Karpas-422 (cell line): ENCODE measurements around the gene B3GALT5. TPM values are rescaled to one million over a fixed set of nuclear protein-coding genes. Genes with fewer than 3 reads are reported as not detected.

Experiments used
- DNase-seq: peaks from one replicate; pipeline ENCODE4 v3.0.0-alpha.2; 2015
- H2AFZ ChIP-seq: fragments of 200-600 bp; sonication (generic); 2 replicates; pipeline ENCODE4 v1.6.1; 2014; ENCODE audit warnings: antibody characterized with exemption, low read length, mixed read lengths
- H3K27ac ChIP-seq: fragments of 200-600 bp; sonication (generic); 2 replicates; pipeline ENCODE4 v1.5.1; 2014; ENCODE audit warnings: mild to moderate bottlenecking, low read length, moderate library complexity
- H3K27me3 ChIP-seq: fragments of 200-600 bp; sonication (generic); 2 replicates; pipeline ENCODE4 v1.6.1; 2014; ENCODE audit warnings: low read length, mixed read lengths
- H3K36me3 ChIP-seq: fragments of 200-600 bp; sonication (generic); 2 replicates; pipeline ENCODE4 v1.6.1; 2014; ENCODE audit warnings: low read length, mixed read lengths; ENCODE audit not compliant: insufficient read depth
- H3K4me1 ChIP-seq: fragments of 200-600 bp; sonication (generic); 2 replicates; pipeline ENCODE4 v1.6.1; 2014; ENCODE audit warnings: mild to moderate bottlenecking, low read length, mixed read lengths
- H3K4me2 ChIP-seq: fragments of 200-600 bp; sonication (generic); 2 replicates; pipeline ENCODE4 v1.6.1; 2014; ENCODE audit warnings: low read length, low read depth, mild to moderate bottlenecking; ENCODE audit not compliant: poor library complexity, severe bottlenecking
- H3K4me3 ChIP-seq: fragments of 200-600 bp; sonication (generic); 2 replicates; pipeline ENCODE4 v1.5.1; 2014; ENCODE audit warnings: mild to moderate bottlenecking, antibody characterized with exemption, low read length, mixed read lengths
- H3K79me2 ChIP-seq: fragments of 200-600 bp; sonication (generic); 2 replicates; pipeline ENCODE4 v1.6.1; 2014; ENCODE audit warnings: mild to moderate bottlenecking, low read length, mixed read lengths
- H3K9ac ChIP-seq: fragments of 200-600 bp; sonication (generic); 2 replicates; pipeline ENCODE4 v1.6.0; 2014; ENCODE audit warnings: low read length
- H3K9me2 ChIP-seq: fragments of 200-600 bp; sonication (generic), shearing (Covaris generic); replicated peaks from 2 replicates; pipeline ENCODE4 v1.6.0; 2014; ENCODE audit warnings: mild to moderate bottlenecking, low read length, moderate library complexity; ENCODE audit not compliant: insufficient read depth
- H3K9me3 ChIP-seq: fragments of 300-700, 200-600 bp; sonication (generic); 2 replicates; pipeline ENCODE4 v1.6.1; 2014; ENCODE audit warnings: low read length, mixed read lengths
- H4K20me1 ChIP-seq: fragments of 200-600 bp; sonication (generic); 2 replicates; pipeline ENCODE4 v1.6.1; 2014; ENCODE audit warnings: mild to moderate bottlenecking, antibody characterized with exemption, low read length, low read depth; ENCODE audit not compliant: insufficient read depth
- total RNA-seq: library from RNA; depleted of rRNA; stranded (reverse); fragments of >200 nt; shearing (Covaris generic); gene quantifications from 2 replicates; pipeline ENCODE4 v1.2.3, GENCODE V29; 2014; ENCODE audit warnings: low replicate concordance

Gene B3GALT5
- total RNA-seq, 1 experiment from 2014 or later = not detected

- no peaks in the 10 kb centered on the region for H3K9me2 ChIP-seq
- H4K20me1 ChIP-seq = no peaks in the 10 kb centered on the region
- H3K9ac ChIP-seq = no peak overlapping the region
- H3K27me3 ChIP-seq = no peaks in the 10 kb centered on the region
- H3K36me3 ChIP-seq = no peaks in the 10 kb centered on the region
- no peak for DNase-seq
- H3K27ac ChIP-seq = no peak overlapping the region
- no peaks in the 10 kb centered on the region for H3K4me1 ChIP-seq
- no peak overlapping the region for H2AFZ ChIP-seq
- H3K79me2 ChIP-seq = no peaks in the 10 kb centered on the region
- H3K4me3 ChIP-seq = no peak overlapping the region
- no peaks in the 10 kb centered on the region for H3K9me3 ChIP-seq
- H3K4me2 ChIP-seq = no peak overlapping the region
Observed at GRCh38 chr21:39632796-39633442, 20.2 kb downstream of the B3GALT5 start.

GRCh38 chr21:39633770-39634181 is 21.0 kb downstream of the B3GALT5 start:
- Histone ChIP-seq H3K79me2 (no peaks in the 10 kb centered on the region), H4K20me1 (no peaks in the 10 kb centered on the region), H2AFZ (no peak overlapping the region), H3K9ac (no peak overlapping the region), H3K4me2 (no peak overlapping the region), H3K27ac (no peak overlapping the region), H3K27me3 (no peaks in the 10 kb centered on the region), H3K9me3 (no peaks in the 10 kb centered on the region), H3K4me1 (no peaks in the 10 kb centered on the region), H3K4me3 (no peak overlapping the region), H3K36me3 (no peaks in the 10 kb centered on the region), H3K9me2 (no peaks in the 10 kb centered on the region)
- no peak for DNase-seq

GRCh38 chr21:39634507-39634906 is 21.8 kb downstream of the B3GALT5 start:
- Histone ChIP-seq H3K36me3 (no peaks in the 10 kb centered on the region), H3K27ac (no peak overlapping the region), H3K27me3 (no peaks in the 10 kb centered on the region), H3K9me2 (no peaks in the 10 kb centered on the region), H3K4me3 (no peak overlapping the region), H3K9ac (no peak overlapping the region), H3K4me1 (no peaks in the 10 kb centered on the region), H4K20me1 (no peaks in the 10 kb centered on the region), H2AFZ (no peak overlapping the region), H3K4me2 (no peak overlapping the region), H3K9me3 (no peaks in the 10 kb centered on the region), H3K79me2 (no peaks in the 10 kb centered on the region)
- no peak for DNase-seq

GRCh38 chr21:39637197-39637970 is 24.6 kb downstream of the B3GALT5 start:
- Histone ChIP-seq H3K27ac (no peak overlapping the region), H3K4me3 (no peak overlapping the region), H3K9ac (no peak overlapping the region), H3K4me1 (no peaks in the 10 kb centered on the region), H3K79me2 (no peaks in the 10 kb centered on the region), H4K20me1 (no peaks in the 10 kb centered on the region), H3K36me3 (no peaks in the 10 kb centered on the region), H3K9me2 (no peaks in the 10 kb centered on the region), H3K9me3 (no peaks in the 10 kb centered on the region), H3K4me2 (no peak overlapping the region), H3K27me3 (no peaks in the 10 kb centered on the region), H2AFZ (no peak overlapping the region)
- DNase-seq = no peak

GRCh38 chr21:39637971-39638240 is 25.2 kb downstream of the B3GALT5 start:
- H4K20me1 ChIP-seq = no peaks in the 10 kb centered on the region
- H3K4me1 ChIP-seq = no peaks in the 10 kb centered on the region
- H3K4me2 ChIP-seq = no peak overlapping the region
- H3K9me3 ChIP-seq = no peaks in the 10 kb centered on the region
- H3K4me3 ChIP-seq = no peak overlapping the region
- H3K27ac ChIP-seq = no peak overlapping the region
- no peak for DNase-seq
- H3K9me2 ChIP-seq = no peaks in the 10 kb centered on the region
- H3K36me3 ChIP-seq = no peaks in the 10 kb centered on the region
- no peaks in the 10 kb centered on the region for H3K79me2 ChIP-seq
- H3K27me3 ChIP-seq = no peaks in the 10 kb centered on the region
- H3K9ac ChIP-seq = no peak overlapping the region
- H2AFZ ChIP-seq = no peak overlapping the region

- no peaks in the 10 kb centered on the region for H3K9me2 ChIP-seq
- H3K27me3 ChIP-seq = no peaks in the 10 kb centered on the region
Observed at GRCh38 chr21:39638281-39638680, 25.5 kb downstream of the B3GALT5 start.

GRCh38 chr21:39640754-39641153 is 28.0 kb downstream of the B3GALT5 start:
- H3K4me2 ChIP-seq = no peak overlapping the region
- no peaks in the 10 kb centered on the region for H3K79me2 ChIP-seq
- H3K4me3 ChIP-seq = no peak overlapping the region
- H3K27me3 ChIP-seq = no peaks in the 10 kb centered on the region
- H3K9ac ChIP-seq = no peak overlapping the region
- no peak overlapping the region for H3K27ac ChIP-seq
- DNase-seq = no peak
- H3K9me2 ChIP-seq = no peaks in the 10 kb centered on the region
- no peaks in the 10 kb centered on the region for H4K20me1 ChIP-seq
- no peaks in the 10 kb centered on the region for H3K4me1 ChIP-seq
- H2AFZ ChIP-seq = no peak overlapping the region
- no peaks in the 10 kb centered on the region for H3K9me3 ChIP-seq
- H3K36me3 ChIP-seq = no peaks in the 10 kb centered on the region

More at GRCh38 chr21:39638281-39638680, 25.5 kb downstream of the B3GALT5 start:
- Histone ChIP-seq H3K27ac (no peak overlapping the region), H3K4me1 (no peaks in the 10 kb centered on the region), H4K20me1 (no peaks in the 10 kb centered on the region), H3K4me3 (no peak overlapping the region), H3K36me3 (no peaks in the 10 kb centered on the region), H3K9ac (no peak overlapping the region), H3K9me3 (no peaks in the 10 kb centered on the region), H3K4me2 (no peak overlapping the region), H2AFZ (no peak overlapping the region), H3K79me2 (no peaks in the 10 kb centered on the region)
- DNase-seq = no peak

- no peak overlapping the region for H3K4me3 ChIP-seq
- no peak overlapping the region for H3K9ac ChIP-seq
- H3K79me2 ChIP-seq = no peaks in the 10 kb centered on the region
- no peaks in the 10 kb centered on the region for H3K9me3 ChIP-seq
- H3K4me1 ChIP-seq = no peaks in the 10 kb centered on the region
- H3K4me2 ChIP-seq = no peak overlapping the region
- no peak overlapping the region for H2AFZ ChIP-seq
- no peak overlapping the region for H3K27ac ChIP-seq
- no peak for DNase-seq
- no peaks in the 10 kb centered on the region for H3K36me3 ChIP-seq
- H4K20me1 ChIP-seq = no peaks in the 10 kb centered on the region
- no peaks in the 10 kb centered on the region for H3K27me3 ChIP-seq
- no peaks in the 10 kb centered on the region for H3K9me2 ChIP-seq
Observed at GRCh38 chr21:39641827-39642450, 29.2 kb downstream of the B3GALT5 start.
